ENCODE data around the gene GRM8. TPM values are rescaled to one million over a fixed set of nuclear protein-coding genes. Genes with fewer than 3 reads are reported as not detected.

GRM8 gene
- total RNA-seq, 4 donors from 2014 or later = 0.57 TPM; not detected in 3

- Histone ChIP-seq H3K4me3 (no peak overlapping the region), H3K9me3 (no peaks in the 10 kb centered on the region), H3K27me3 (no peaks in the 10 kb centered on the region), H3K27ac (no peak overlapping the region), H3K4me1 (no peaks in the 10 kb centered on the region), H3K36me3 (no peaks in the 10 kb centered on the region)
- WGBS, 2 donors = 71 to 74% methylated on average over 6 to 7 of the region's 7 CpGs
- TF ChIP-seq CTCF (IDR thresholded peaks at IDR 0.05) = no peak
- TF ChIP-seq POLR2A (IDR thresholded peaks at IDR 0.05) = no peak
- intact Hi-C loops (cut with DNase I) = no loop called here
- no peak for DNase-seq
Measured at GRCh38 chr7:127041689-127042452, 210.9 kb downstream of the GRM8 start.

GRCh38 chr7:127040042-127040441, 212.7 kb downstream of the GRM8 start:
- Histone ChIP-seq H3K27me3 (no peaks in the 10 kb centered on the region), H3K4me1 (no peaks in the 10 kb centered on the region), H3K27ac (no peak overlapping the region), H3K4me3 (no peak overlapping the region), H3K9me3 (no peaks in the 10 kb centered on the region), H3K36me3 (no peaks in the 10 kb centered on the region)
- no peak for DNase-seq
- intact Hi-C loops (cut with DNase I) = no loop called here
- no peak for TF ChIP-seq POLR2A (IDR thresholded peaks at IDR 0.05)
- TF ChIP-seq CTCF (IDR thresholded peaks at IDR 0.05) = no peak
- 79 to 83% methylated on average over 2 of the region's 2 CpGs for WGBS, 2 donors

GRCh38 chr7:127039541-127039940, 213.2 kb downstream of the GRM8 start:
- intact Hi-C loops (cut with DNase I) = no loop called here
- TF ChIP-seq CTCF (IDR thresholded peaks at IDR 0.05) (no peak), POLR2A (IDR thresholded peaks at IDR 0.05) (no peak)
- WGBS, 2 donors = 40% methylated on average over 1 of the region's 3 CpGs; no CpG with 5 or more reads in 1 of the 2 donors

GRCh38 chr7:127035203-127035849, 217.4 kb downstream of the GRM8 start:
- intact Hi-C loops (cut with DNase I) = no loop called here
- no peak overlapping the region for H3K4me3 ChIP-seq
- no peaks in the 10 kb centered on the region for H3K36me3 ChIP-seq
- H3K27me3 ChIP-seq = no peaks in the 10 kb centered on the region
- no peaks in the 10 kb centered on the region for H3K4me1 ChIP-seq
- no peaks in the 10 kb centered on the region for H3K9me3 ChIP-seq
- no peak overlapping the region for H3K27ac ChIP-seq
- no peak for DNase-seq
- WGBS, 2 donors = 69 to 71% methylated on average over 6 of the region's 6 CpGs
- TF ChIP-seq CTCF (IDR thresholded peaks at IDR 0.05) (no peak), POLR2A (IDR thresholded peaks at IDR 0.05) (no peak)

More at GRCh38 chr7:127039541-127039940, 213.2 kb downstream of the GRM8 start:
- Histone ChIP-seq H3K4me3 (no peak overlapping the region), H3K27me3 (no peaks in the 10 kb centered on the region), H3K36me3 (no peaks in the 10 kb centered on the region), H3K27ac (no peak overlapping the region), H3K4me1 (no peaks in the 10 kb centered on the region), H3K9me3 (no peaks in the 10 kb centered on the region)
- no peak for DNase-seq

GRCh38 chr7:127034186-127034806, 218.4 kb downstream of the GRM8 start:
- H3K27ac ChIP-seq = no peak overlapping the region
- TF ChIP-seq POLR2A (IDR thresholded peaks at IDR 0.05) = no peak
- TF ChIP-seq CTCF (IDR thresholded peaks at IDR 0.05) = no peak
- no peak for DNase-seq
- no peaks in the 10 kb centered on the region for H3K9me3 ChIP-seq
- H3K27me3 ChIP-seq = no peaks in the 10 kb centered on the region
- no peaks in the 10 kb centered on the region for H3K4me1 ChIP-seq
- H3K36me3 ChIP-seq = no peaks in the 10 kb centered on the region
- intact Hi-C loops (cut with DNase I) = no loop called here
- no peak overlapping the region for H3K4me3 ChIP-seq
